Ureter (tissue), 1 donor: Measurements from ENCODE around the gene PGLYRP4. TPM values are rescaled to one million over a fixed set of nuclear protein-coding genes. Genes with fewer than 3 reads are reported as not detected.

Experiments used
- DNase-seq: peaks from one replicate; pipeline ENCODE4 v3.0.0-alpha.2; 2020; ENCODE audit warnings: low spot score
- total RNA-seq: library from RNA; stranded (reverse); gene quantifications from one replicate; pipeline ENCODE4 v1.2.4, GENCODE V29; 2023
- donor health status: DM: yes; HTN: yes; CAD: no.

The PGLYRP4 gene
- total RNA-seq = 0.60 TPM

- DNase-seq = no peak
Measured at GRCh38 chr1:153348511-153349362, at the start of gene PGLYRP4. PGLYRP4 (minus strand) TSS chr1:153348841; CDS start chr1:153347932, 909 bp downstream.

DNA sequence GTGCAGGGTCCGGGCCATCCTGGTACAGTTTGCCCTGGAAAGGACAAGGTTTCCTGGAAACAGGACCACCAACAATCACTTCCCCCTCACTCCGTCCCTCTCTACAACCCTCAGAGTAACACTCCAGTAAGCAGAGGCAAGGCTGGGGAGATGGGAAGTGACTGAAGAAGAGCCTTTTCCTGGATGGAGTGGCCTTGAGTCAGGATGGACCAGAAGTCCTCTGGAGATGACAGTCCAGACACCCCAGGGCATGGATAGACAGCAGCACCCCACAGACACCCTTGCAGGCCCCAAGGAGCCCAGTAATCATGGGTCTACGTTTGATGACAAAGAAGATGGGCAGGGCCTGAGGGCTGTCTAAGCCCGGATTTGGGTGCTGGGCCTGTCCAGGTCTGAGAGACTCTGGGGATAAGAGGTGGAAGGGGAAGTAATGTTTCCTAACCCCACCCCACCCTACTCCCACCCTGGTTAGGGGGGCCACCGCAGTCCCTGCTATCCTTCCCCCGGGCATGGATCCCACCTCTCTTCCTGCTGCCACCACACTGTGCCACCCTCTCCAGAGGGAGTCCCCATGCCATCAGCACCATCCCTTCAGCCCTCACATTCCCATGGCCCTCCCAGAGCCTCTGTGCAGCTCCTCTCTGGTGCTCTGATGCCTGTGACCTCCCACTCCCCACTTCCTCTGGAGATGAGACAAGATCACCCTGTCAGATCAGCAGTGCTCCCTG lies 49.4 kb upstream of the PGLYRP4 start:
- no peak for DNase-seq

DNA sequence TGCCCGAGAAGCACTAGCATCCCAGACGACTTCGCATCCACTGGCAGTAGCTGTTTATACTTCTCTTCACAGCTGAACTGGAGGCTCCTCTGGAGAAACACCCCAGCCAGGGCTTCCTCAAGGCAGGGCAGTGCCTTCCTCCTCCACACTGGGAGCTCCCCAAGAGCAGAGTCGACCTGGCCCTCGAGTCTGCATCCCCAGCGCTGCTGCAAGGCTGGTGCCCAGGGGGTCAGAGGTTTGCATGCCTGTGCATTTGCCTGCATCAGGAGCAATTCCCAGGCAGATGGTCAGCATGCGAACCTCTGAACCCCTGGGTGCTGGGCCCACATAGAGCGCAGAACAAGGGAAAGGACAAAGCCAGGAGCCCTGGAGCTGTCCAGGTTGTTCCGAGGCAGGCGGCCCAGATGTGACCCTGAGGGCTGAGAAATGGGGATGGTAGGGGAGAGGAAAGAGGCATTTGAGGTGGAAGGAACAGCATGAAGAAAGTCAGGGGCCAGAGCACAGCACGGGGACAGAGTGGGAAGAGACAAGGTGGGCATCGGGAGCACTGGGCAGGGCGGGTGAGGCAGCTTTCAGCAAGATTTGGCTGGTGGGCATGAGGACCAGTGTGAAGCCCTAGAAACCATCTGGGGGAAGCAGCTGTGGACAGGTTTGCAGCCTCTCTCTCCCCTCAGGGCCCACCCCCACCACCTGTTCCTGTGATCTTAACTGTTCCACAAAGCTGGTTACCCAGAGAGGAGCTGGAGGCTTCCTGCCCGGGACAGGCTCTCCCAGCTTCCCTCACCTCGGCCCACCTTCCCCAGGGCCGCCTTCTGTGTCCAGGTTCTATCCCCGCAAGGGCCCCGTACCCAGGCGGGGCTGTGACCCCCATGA lies 48.6 kb upstream of the PGLYRP4 start:
- no peak for DNase-seq

DNA sequence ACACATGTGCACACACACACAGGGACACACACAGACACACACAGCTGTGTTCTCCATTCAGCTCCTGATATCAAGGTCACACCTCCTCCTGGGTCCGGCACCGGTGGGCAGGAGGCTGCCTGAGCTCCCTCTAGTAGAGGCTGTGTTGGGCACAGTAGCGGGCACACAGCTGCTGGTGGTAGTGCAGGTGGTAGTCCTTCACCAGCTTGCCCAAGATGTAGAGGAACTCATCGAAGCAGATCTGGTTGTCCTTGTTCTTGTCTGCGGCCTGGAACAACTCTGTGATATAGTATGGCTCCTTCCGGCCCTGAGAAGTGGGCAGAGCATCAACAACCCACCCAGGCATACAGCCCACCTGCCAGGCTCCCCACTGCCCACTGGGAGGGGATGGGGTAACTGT lies 47.8 kb upstream of the PGLYRP4 start:
- DNase-seq = no peak

GRCh38 chr1:153395776-153396175 lies 47.1 kb upstream of the PGLYRP4 start:
- no peak for DNase-seq

GRCh38 chr1:153395136-153395685 lies 46.6 kb upstream of the PGLYRP4 start:
- no peak for DNase-seq

DNA sequence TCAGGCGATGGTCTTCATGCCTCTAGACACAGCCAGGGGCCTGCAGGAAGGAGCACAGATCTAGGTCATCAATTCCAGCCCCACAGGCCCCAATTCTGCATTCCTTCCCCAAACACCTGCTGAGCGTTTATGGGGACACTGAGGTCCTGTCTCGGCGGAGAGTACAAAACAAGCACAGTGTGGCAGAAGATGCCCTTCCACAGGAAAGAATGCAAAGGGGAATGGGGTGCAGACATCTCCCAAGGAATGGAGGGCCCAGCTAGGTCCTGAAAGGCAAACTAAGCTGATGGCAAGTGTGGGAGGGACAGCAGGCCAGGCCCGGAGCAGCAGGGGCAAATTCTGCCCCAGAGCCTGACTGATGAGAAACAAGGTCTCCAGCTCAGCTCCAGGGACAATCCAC lies 45.8 kb upstream of the PGLYRP4 start:
- DNase-seq = no peak

DNA sequence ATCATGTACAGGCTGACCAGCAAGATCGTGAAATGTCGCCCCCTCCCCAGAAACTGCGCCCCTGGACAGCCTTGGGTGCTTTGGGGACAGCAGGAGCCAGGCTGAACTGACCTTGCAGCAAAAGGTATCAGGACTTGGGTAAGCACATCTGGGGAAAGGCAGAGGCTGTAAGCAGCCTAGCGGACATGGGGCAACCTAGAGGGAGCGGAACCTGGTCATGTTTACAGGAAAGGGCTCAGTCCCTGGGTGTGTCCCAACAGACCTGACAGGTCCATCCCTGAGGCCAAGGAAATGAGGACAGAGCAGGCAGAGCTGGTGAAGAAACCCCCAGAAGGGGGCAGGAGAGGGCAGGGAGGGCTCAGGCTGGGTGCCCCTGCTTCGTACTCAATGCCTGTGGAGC lies 45.3 kb upstream of the PGLYRP4 start:
- no peak for DNase-seq

- DNase-seq = no peak
Measured at GRCh38 chr1:153392822-153393221, 44.2 kb upstream of the PGLYRP4 start.

DNA sequence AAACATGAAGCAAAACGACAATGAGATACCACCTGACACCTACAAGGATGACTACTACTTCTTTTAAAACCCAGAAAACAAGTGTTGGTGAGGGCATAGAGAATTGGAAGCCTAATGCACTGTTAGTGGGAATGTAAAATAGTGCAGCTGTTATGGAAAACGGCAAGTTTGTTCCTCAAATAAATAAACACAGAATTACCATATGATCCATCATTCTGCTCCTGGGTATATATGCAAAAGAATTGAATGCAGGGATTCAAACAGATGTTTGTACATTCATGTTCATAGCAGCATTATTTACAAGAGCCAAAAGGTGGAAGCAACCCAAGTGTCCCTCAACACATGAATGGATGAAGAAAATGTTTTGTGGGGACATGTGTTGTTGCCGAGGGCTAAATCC lies 43.6 kb upstream of the PGLYRP4 start:
- DNase-seq = no peak

- DNase-seq = no peak
Measured at GRCh38 chr1:153390938-153391710, 42.5 kb upstream of the PGLYRP4 start, which contains the start of gene S100A8. S100A8 (minus strand) TSS chr1:153391073; CDS start chr1:153390535, 538 bp downstream.

DNA sequence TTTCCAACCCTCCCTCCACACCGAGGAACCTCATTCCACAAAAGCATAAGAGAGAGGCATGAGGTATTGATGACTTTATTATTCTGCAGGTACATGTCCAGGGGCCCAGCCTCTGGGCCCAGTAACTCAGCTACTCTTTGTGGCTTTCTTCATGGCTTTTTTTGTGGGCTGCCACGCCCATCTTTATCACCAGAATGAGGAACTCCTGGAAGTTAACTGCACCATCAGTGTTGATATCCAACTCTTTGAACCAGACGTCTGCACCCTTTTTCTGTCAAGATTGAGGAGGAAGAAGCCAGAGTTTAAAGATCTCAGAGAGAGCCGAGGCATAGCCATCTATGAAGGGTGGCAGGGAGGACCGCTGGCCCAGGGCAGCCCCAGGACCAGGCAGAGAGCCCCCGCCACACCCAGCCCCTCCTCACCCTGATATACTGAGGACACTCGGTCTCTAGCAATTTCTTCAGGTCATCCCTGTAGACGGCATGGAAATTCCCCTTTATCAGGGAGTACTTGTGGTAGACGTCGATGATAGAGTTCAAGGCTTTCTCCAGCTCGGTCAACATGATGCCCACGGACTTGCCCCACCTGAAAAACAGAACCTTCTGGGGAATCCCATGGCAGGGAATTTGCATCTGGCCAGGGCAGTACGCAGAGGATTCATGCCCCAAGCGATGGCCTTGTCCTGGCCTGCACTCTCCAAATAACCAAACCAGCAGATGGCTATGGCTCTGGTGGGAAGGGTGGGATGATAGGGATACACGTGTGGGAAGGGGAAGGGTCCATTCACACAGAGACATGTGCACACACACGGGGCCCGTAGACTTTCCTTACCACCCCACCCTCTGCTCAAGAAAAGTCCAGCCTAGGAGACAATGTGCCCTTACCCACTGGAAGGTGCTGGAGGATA lies 41.6 kb upstream of the PGLYRP4 start:
- no peak for DNase-seq

GRCh38 chr1:153389401-153389800 lies 40.8 kb upstream of the PGLYRP4 start:
- DNase-seq = no peak

GRCh38 chr1:153387785-153388184 lies 39.1 kb upstream of the PGLYRP4 start:
- DNase-seq = no peak

DNA sequence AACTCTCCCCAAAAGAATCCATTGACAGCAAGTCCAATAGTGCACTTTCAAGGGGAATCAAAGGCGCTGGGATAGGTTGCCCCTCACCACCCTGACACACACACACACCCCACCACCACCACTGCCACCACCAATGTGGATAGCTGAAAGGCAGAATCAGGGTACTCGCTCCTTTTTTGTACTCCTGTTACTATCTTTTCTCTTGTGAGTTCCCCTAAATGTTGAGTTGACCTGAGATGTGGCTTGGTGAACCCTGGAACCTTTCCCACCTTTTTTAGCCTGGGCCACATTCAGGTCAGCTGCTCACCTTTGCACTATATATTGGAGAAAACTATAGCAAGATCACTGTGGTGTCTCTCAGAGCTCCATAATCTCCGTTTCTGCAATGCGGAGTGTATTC lies 38.4 kb upstream of the PGLYRP4 start:
- DNase-seq = no peak

DNA sequence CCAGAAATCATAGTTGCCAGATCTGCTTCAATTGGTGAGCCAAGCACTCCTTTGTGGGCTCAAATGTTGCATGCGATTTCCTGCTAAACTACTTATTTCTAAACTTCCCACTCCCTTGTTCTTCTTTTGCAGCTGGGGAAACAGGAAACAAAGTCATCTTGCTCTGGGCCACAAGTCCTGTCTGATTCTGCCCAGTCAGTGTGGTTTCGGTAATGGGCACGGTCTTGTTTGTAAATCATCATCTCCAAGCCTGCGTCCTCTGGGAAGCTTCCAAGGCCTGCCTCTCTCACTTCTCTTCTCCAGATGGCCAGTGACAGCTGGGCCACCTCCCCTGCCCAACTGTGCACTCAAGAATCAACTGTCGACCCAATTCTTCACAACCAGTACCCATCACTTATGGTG lies 37.9 kb upstream of the PGLYRP4 start:
- no peak for DNase-seq

- no peak for DNase-seq
Measured at GRCh38 chr1:153384958-153385580, 36.4 kb upstream of the PGLYRP4 start.

GRCh38 chr1:153380711-153381110 lies 32.1 kb upstream of the PGLYRP4 start:
- DNase-seq = no peak

GRCh38 chr1:153379591-153379990 lies 30.9 kb upstream of the PGLYRP4 start:
- DNase-seq = no peak
